GM18505 (cell line): Measurements from ENCODE around the gene FYB1.
A peak's percentile ranks its signal among the peaks of the same experiment; 100 is the strongest.
"Not testable (repeated sequence)": the region's sequence is repeated elsewhere in the genome, so short reads cannot be mapped to it uniquely, and the experiment has no call there.

Experiments used
- ATAC-seq: cut with Tn5 transposase; IDR thresholded peaks from one replicate; pipeline ENCODE4 v1.9.1; 2021; ENCODE audit not compliant: unreplicated experiment
- POLR2A ChIP-seq: IDR thresholded peaks from 4 replicates; pipeline ENCODE4 v1.6.1; 2011; ENCODE audit warnings: borderline replicate concordance; ENCODE audit not compliant: insufficient read depth, insufficient read length; ENCODE audit errors: extremely low read depth

Gene FYB1

DNA sequence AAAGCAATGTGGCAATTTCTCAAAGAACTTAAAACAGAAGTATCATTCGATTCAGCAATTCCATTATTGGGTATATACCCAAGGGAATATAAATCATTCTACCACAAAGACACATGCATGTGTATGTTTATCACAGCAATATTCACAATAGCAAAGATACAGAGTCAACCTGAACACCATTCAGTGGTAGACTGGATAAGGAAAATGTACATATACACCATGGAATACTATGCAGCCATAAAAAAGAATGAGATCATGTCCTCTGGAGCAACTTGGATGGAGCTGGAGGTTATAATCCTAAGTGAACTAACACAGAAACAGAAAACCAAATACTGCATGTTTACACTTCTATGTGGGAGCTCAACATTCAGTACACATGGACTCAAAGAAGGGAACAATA is 21.4 kb upstream of the FYB1 start:
- ATAC-seq, result no peak
- TF ChIP-seq POLR2A, result no peak

DNA sequence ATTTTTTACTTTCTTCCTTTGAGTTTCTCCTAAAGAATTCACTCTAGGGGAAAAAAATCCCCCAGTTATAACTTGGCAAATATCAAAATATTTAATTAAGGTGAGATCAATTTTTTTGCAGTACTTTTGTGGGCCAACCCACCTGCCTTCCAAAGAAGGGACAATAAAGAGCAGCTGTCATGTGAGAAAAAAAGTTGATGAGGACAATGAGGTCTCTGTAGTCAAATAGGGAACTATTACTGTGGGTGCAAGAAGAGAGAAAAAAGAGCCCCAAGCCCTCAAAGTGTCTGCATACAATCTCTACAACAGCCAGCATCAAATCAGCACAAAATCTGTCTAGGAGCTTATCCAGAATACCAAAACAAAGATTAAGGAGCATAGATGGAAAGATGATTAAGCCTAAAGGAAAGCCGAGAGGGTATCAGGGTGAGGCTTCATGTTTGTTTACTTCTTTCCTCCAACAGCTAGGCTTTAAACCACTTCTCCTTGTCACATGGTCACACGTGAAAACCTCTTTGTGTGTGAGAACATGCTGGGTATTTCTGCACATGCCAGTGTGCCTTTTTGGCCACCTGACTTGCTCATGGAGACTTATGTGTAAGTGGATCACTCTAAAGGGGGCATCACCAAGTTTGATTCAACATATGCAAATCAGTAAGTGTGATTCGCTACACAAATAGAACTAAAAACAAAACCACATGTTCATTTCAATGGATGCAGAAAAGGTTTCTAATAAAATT is 19.2 kb upstream of the FYB1 start:
- TF ChIP-seq POLR2A, result no peak
- no peak for ATAC-seq

DNA sequence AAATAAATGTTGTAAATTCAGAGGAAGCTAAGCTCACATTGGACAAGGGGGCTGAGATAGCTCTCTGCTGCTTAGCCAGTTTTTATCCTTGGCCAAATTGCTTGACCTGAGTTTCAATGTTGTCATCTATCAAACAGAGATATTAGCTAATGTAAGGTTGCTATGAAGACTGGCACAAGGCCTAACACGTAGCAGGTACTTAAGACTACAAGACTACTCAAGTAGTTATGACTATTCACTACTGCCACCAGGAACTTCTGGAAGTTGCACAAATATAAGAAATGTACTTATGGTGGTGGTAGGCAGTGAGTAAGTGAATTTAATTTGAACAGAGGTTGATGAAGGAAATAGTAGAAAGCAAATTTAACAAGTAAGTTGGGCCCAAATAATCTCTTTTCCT is 17.4 kb upstream of the FYB1 start:
- no peak for ATAC-seq
- TF ChIP-seq POLR2A, result no peak

DNA sequence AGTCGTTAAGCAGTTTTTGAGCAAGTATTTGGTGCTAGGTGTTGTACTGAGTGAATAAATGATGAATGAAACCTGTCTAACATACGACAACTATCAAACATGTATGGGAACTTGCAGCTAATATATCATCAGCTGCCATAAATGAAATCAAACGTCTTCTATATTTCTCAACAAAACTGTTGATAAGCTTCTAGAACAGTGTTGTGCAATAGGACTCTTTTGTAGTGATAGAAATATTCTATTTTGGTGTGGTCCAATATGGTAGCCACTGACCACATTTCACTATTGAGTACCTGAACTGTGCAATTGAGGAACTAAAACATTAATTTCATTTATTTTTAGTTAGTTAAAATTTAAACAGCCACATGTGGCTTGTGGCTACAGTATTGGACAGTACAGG is 16.3 kb upstream of the FYB1 start:
- no peak for ATAC-seq
- TF ChIP-seq POLR2A, result no peak

DNA sequence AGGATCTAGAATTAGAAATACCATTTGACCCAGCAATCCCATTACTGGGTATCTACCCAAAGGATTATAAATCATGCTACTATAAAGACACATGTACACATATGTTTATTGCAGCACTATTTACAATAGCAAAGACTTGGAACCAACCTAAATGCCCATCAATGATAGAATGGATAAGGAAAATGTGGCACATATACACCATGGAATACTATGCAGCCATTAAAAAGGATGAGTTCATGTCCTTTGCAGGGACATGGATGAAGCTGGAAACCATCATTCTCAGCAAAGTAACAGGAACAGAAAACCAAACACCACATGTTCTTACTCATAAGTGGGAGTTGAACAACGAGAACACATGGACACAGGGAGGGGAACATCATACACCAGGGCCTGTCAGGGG is 15.1 kb upstream of the FYB1 start:
- ATAC-seq, result not testable (repeated sequence)

DNA sequence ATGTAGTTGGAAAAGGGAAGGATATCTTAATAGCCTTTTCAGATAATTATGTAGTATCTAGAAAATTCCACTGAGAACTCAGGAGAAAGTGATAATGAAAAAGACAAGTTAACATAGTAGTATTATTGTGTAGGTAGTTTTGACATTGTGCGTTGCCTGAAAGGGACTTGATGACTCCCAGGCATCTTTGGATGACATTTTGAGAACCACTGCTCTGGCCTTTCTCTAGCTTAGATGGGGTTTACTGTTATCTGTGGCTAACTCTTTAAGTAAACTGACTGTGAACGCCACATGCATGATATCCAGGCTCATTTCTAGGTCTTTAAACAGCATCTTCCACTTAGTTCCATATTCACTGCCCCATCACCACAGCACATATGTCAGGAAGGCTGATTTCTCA is 14.4 kb upstream of the FYB1 start:
- no peak for TF ChIP-seq POLR2A
- no peak for ATAC-seq

DNA sequence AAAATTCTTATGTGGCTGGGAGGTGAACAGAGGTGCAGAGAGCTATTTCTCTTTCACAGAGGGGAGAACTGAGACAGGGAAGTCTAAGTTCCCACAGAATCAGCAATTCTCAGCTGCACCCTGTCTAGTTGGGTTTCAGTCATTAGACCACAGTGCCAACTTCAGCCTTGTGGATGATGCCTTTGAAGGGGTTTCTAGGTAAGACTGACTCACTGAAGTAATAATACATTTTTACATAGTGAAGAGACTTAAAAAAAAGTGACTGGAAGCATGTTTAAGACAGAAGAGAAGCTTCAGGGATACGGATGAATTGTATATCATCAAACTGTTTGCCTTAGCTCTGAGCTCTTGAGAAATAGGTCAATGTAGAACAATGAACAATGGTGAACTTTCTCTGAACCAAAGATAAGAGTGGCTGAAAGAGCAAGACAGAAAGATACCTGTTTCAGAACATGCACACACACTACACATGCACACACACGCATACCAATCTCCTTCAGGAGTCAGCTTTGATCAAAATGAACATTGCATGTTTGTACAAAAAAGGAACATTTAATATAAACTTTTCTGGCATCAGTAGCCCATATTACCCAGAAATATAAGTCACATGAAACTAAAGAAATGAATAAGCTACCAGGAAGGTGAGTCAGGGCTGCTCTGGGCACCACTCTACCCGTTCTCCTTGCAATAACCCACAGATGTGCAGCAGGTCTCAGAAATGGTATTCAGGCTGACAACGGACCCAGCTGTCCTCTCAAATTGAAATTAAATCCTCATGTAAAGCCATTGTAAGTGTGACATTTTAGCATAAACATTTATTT is 12.6 kb upstream of the FYB1 start:
- ATAC-seq, result peak; percentile 88
- TF ChIP-seq POLR2A, result no peak

DNA sequence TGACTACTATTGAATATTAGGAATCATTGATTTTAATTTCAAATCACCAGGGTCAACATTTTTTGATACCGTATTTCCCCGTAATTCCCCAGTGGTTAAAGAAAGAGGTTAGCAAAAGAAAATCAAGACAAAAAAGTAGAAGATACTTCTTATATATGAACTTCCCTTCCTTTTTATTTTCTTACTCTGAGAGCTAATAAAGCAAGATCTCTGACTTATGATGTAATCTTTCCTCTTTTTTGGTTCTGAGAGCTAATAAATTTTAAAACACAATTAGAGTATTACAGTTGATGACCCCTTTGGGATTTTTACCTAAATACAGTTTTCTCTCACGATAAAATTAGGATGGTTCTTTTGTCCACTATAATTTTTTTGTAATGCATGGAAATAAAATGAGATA is 9.2 kb upstream of the FYB1 start:
- no peak for ATAC-seq
- no peak for TF ChIP-seq POLR2A

DNA sequence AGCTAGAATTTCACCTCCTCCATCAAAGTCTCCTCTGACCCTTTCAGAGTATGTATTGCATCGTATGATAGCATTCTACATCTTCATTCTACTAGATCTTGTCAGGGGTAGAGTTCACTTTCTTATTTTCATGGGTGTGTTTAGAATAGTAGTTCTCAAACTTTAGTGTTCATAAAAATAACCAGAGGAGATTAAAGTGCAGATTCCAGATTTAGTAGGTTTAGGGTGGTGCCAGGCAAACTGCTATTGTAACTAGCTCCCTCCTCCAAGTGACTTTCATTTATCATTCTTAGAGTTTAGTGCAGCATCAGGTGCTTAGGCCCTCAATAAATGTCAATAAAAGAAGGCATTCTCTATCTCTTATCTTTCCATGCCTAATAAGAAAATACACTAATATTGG is 7.2 kb upstream of the FYB1 start:
- TF ChIP-seq POLR2A, result no peak
- ATAC-seq, result no peak

DNA sequence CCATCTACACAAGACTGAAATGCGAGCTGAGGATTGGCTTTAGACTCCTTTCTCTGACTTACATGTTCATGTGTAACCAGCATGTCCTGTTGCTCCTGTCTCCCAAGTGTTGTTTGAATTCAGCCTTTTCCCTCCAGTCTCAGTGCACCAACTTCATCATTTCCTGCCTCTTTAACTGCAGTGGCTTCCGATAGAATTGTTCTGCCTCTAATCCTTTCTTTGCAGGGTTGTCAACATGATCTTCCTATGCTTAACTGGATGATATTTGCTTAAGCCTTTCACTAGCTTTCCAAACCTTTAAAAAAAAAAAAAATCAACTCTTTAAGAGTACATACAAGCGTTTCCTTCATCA is 6.7 kb upstream of the FYB1 start:
- ATAC-seq, result no peak
- no peak for TF ChIP-seq POLR2A

DNA sequence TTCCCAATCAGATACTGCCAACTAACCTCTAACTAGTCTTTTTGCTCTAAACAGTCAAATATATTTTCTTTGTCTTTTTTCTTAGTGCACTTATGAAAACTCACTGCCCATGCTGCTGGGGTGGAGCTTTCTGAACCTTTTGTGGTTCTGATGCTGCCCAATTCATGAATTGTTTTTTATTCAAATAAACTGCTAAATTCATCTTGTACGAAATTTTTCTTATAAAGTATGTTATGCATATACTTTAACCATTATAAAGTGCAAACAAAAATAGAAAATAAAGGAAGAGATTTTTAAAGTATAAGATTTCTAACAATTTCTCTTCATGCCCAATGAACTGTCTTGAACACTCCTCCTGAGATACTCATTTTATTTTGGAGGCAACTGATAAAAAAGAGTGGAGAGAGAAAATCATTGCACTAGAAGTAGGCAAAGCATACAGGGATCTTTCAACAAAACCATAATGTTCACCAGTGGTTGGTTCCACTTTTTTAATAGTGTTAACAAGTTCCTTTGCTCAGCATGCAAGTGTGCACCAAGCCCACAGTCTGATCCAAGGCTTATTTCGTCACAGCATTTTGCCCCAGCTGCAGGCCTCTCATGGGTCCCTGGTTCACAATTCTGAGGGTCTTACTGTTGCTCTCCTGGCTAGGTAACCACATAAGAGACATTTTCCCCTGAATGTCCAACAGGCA is 6.2 kb upstream of the FYB1 start:
- no peak for ATAC-seq
- no peak for TF ChIP-seq POLR2A

DNA sequence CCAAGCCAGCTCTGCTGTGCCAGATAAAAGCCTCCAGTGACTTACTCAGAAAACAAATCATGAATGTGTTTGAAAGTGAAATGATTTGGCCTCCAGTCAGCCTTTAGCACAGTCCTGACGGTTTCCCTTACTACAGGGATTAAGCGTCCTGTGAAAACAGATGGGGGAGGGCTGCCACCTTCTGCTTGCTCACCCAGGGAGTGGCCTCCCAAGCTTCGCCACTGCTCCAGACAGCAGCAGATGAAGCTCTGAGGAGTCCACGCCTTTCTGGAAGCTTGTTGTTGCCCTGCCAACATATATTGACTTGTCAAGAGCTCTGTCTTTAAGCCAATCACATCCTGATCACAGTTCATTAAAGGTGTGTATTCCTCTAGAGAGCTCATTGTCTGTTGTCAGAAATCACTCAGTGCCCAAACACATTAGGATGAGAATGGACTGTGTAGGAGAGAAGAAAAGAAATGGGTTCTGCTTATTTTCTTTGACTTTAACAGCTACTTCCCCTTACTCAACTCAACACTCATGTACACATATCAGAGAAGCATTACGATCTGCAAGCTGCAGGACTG is 4.9 kb upstream of the FYB1 start:
- TF ChIP-seq POLR2A, result no peak
- ATAC-seq, result no peak

DNA sequence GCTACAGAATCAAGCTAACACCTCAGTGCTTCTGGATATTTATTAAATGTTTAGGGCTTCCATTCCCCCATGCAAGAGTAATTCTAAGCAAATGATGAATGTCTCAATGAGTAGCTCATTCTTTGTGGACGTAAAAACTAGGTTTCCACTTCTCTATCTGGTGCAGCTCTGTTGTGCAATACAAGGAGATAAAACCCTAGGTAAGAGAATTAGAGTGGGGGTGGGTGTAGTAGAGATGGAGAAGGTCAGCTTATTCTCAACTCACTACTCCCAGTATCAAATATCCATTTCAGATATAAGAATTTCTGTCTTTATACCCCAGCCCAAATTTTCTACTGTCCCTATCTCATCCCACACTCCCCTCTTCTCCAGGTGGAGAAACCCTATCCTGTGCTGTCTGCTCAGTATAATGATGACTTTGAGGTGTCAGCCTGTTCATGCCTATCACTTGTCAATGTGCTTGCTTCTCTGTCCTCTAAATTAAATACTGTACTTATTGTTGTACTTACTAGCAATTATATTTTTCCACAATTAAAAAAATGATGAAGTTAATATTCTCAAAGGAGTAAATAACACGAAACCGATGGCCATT is 4.3 kb upstream of the FYB1 start:
- TF ChIP-seq POLR2A, result no peak
- ATAC-seq, result no peak

DNA sequence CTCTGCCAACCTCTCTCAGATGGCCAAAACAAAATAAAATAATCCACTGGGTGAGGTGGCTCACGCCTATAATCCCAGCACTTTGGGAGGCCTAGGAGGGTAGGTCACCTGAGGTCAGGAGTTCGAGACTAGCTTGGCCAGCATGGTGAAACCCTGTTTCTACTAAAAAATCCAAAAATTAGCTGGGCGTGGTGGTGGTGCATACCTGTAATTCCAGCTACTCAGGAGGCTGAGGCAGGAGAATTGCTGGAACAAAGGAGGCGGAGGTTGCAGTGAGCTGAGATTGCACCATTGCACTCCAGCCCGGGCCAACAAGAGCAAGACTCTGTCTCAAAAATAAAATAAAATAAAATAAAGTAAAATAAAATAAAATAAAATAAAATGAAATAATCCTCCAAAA is 2.3 kb upstream of the FYB1 start:
- ATAC-seq, result not testable (repeated sequence)
